ENCODE results near the gene PTGES2. TPM values are rescaled to one million over a fixed set of nuclear protein-coding genes. Genes with fewer than 3 reads are reported as not detected.
A peak's percentile ranks its signal among the peaks of the same experiment; 100 is the strongest.

PTGES2 gene
- total and polyA plus RNA-seq, 2 of the 13 experiments (the other 11 are each of a cell fraction or from before 2014, with no cell fraction given), result 63.7 to 79.8 TPM

- peak; percentile 86 for TF ChIP-seq ZNF687 (CRISPR knock-in tag; IDR thresholded peaks at IDR 0.05)
- TF ChIP-seq POLR2AphosphoS2 (IDR thresholded peaks at IDR 0.05; ENCODE audit: low read depth, low read length), result no peak
- TF ChIP-seq ZNF354B (CRISPR knock-in tag; IDR thresholded peaks at IDR 0.05), result no peak
- 0 out of 2 replicates have a peak, but pooled peaks have one; percentile 42 for TF ChIP-seq HIVEP1 (CRISPR knock-in tag; IDR thresholded peaks at IDR 0.05)
- TF ChIP-seq SMC3 (IDR thresholded peaks at IDR 0.05; ENCODE audit: low read length), result peak; percentile 90
- TF ChIP-seq, protein P1, sequence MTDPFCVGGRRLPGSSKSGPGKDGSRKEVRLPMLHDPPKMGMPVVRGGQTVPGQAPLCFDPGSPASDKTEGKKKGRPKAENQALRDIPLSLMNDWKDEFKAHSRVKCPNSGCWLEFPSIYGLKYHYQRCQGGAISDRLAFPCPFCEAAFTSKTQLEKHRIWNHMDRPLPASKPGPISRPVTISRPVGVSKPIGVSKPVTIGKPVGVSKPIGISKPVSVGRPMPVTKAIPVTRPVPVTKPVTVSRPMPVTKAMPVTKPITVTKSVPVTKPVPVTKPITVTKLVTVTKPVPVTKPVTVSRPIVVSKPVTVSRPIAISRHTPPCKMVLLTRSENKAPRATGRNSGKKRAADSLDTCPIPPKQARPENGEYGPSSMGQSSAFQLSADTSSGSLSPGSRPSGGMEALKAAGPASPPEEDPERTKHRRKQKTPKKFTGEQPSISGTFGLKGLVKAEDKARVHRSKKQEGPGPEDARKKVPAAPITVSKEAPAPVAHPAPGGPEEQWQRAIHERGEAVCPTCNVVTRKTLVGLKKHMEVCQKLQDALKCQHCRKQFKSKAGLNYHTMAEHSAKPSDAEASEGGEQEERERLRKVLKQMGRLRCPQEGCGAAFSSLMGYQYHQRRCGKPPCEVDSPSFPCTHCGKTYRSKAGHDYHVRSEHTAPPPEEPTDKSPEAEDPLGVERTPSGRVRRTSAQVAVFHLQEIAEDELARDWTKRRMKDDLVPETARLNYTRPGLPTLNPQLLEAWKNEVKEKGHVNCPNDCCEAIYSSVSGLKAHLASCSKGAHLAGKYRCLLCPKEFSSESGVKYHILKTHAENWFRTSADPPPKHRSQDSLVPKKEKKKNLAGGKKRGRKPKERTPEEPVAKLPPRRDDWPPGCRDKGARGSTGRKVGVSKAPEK (CRISPR knock-in tag; IDR thresholded peaks at IDR 0.05; ENCODE audit: borderline replicate concordance), result no peak
- TF ChIP-seq RXRA (CRISPR knock-in tag; IDR thresholded peaks at IDR 0.05), result peak; percentile 61
- no peak for TF ChIP-seq ZNF546 (CRISPR knock-in tag; conservative IDR thresholded peaks at IDR 0.05)
- no peak for TF ChIP-seq ZNF292 (CRISPR knock-in tag; IDR thresholded peaks at IDR 0.05; ENCODE audit: borderline replicate concordance, low read depth)
- TF ChIP-seq, protein P2, sequence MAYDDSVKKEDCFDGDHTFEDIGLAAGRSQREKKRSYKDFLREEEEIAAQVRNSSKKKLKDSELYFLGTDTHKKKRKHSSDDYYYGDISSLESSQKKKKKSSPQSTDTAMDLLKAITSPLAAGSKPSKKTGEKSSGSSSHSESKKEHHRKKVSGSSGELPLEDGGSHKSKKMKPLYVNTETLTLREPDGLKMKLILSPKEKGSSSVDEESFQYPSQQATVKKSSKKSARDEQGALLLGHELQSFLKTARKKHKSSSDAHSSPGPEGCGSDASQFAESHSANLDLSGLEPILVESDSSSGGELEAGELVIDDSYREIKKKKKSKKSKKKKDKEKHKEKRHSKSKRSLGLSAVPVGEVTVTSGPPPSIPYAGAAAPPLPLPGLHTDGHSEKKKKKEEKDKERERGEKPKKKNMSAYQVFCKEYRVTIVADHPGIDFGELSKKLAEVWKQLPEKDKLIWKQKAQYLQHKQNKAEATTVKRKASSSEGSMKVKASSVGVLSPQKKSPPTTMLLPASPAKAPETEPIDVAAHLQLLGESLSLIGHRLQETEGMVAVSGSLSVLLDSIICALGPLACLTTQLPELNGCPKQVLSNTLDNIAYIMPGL (CRISPR knock-in tag; IDR thresholded peaks at IDR 0.05; ENCODE audit: borderline replicate concordance in 1 of 2, low read depth in 1 of 2), result peak; percentile 94 to 96
- no peak for TF ChIP-seq SMARCE1 (IDR thresholded peaks at IDR 0.05; ENCODE audit: borderline replicate concordance)
- no peak for TF ChIP-seq ZNF333 (CRISPR knock-in tag; IDR thresholded peaks at IDR 0.05; ENCODE audit: borderline replicate concordance)
- peak; percentile 78 for TF ChIP-seq RCOR2 (CRISPR knock-in tag; IDR thresholded peaks at IDR 0.05)
- no peak for TF ChIP-seq PAWR (CRISPR knock-in tag; IDR thresholded peaks at IDR 0.05; ENCODE audit: borderline replicate concordance)
- TF ChIP-seq MTERF4 (CRISPR knock-in tag; IDR thresholded peaks at IDR 0.05), result no peak; the same call in 1 of the 2 replicates
- no peak for TF ChIP-seq KLF13 (CRISPR knock-in tag; IDR thresholded peaks at IDR 0.05)
- 0 out of 2 replicates have a peak, but pooled peaks have one; percentile 30 for TF ChIP-seq ZNF33B (CRISPR knock-in tag; IDR thresholded peaks at IDR 0.05)
- TF ChIP-seq ZFP62 (CRISPR knock-in tag; IDR thresholded peaks at IDR 0.05), result no peak
- no peak for TF ChIP-seq ATF7 (IDR thresholded peaks at IDR 0.05)
- TF ChIP-seq ATF7 (CRISPR knock-in tag; IDR thresholded peaks at IDR 0.05), result no peak
These were observed 9.7 kb downstream of the PTGES2 start (continued) for GRCh38 chr9:128117613-128118471.
